Brain pericyte (primary cell): ENCODE data around the gene ZNF729.
"Not testable (repeated sequence)": the region's sequence is repeated elsewhere in the genome, so short reads cannot be mapped to it uniquely, and the experiment has no call there.

Experiments
- DNase-seq: peaks from one replicate; pipeline ENCODE4 v3.0.0-alpha.2; 2012; ENCODE audit warnings: low read depth, low spot score

ZNF729 gene

GRCh38 chr19:22286151-22286810 lies at the start of gene ZNF729:
Gene ZNF729 (plus strand): TSS chr19:22286441. CDS start chr19:22286526, 85 bp downstream.
- DNase-seq = no peak

DNA sequence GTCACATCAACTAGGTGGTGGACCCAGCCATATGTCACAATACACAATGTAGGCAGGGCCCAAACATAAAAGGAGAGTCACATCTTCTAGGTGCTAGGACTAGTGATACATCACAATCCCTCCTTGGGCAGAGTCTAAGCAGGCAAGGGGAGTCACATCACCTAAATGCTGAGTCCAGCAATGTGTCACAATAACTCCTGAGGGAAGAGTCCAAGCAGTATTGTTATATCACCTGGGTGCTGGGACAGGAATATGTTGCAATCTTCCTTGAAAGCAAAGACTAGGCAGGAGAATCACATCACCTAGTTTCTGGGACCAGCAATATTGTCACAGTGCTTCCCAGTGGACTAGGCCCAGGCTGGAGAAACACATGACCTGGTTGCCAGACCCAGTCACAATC lies 29.4 kb upstream of the ZNF729 start:
- DNase-seq = no peak

DNA sequence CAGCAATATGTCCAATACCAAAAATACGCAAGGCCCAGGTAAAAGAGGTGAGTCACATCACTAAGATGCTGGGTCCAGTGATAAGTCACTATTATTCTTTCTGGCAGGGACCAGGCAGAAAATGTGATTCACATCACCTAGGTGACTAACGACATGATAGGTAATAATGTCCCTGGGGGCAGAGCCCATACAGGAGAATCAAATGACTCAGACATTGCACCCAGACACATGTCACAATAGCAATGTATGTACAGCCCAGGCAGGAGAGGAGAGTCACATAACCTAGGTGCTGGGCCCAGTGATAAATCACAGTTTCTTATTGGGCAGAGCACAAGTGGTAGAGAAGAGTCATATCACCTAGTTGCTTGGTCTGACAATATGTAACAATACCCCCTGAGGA lies 28.9 kb upstream of the ZNF729 start:
- no peak for DNase-seq

DNA sequence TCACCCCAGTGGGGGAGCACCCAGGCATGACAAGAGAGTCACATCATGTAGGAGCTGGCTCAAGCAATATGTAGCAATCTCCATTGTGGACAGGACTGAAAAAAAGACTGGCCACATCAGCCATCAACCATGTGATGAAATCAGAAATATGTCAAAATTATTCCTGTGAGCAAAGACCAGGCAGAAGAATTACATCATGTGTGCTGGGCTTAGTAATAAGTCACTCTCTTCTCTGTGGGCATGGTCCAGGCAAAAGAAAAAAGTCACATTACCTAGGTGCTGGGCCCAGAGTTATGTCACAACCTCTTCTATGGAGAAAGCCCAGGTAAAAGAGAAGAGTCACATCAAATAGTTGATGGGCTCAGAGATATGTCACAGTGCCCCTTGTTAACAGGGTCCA lies 28.3 kb upstream of the ZNF729 start:
- DNase-seq = no peak

GRCh38 chr19:22260499-22260898 lies 25.7 kb upstream of the ZNF729 start:
- no peak for DNase-seq

- DNase-seq = no peak
Measured at GRCh38 chr19:22261596-22261995, 24.6 kb upstream of the ZNF729 start.

DNA sequence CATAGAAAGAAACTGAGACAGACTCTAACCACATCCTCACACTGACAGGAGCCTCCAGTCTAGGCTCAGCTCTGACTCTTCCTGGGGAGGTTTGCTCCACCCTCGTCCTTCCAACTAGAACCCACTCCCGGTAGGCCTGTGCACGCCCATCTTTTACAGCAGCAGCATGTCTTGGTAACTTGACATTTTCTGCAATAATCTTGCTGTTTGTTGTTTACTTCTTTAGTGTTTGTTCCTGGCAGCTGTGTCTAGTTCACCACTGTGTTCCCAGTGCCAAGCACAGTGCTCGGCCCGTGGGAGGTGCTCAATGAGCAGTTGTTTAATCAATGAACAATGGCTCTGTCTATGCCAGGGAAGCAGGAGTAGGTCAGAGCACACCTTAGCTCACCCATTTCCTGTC lies 23.1 kb upstream of the ZNF729 start:
- DNase-seq = no peak

- not testable (repeated sequence) for DNase-seq
Measured at GRCh38 chr19:22321554-22321953, 35.3 kb downstream of the ZNF729 start.

DNA sequence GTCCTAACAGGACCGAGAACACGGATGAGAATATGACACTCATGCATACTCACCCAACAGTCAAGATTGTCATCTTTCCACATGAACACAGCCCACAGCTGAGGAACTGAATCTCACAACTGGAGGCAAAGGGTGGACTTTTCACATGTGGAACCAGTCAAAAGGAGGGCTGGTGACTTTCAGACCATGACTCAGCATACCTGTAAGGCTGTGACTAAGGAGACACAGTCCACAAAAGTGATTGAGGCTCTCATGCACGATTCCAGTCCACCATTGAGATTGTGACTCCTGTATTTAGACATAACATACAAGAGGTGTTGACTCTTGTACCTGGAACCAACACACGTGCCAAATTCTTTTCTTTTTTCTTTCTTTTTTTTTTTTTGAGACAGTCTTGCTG lies 40.0 kb downstream of the ZNF729 start:
- no peak for DNase-seq

DNA sequence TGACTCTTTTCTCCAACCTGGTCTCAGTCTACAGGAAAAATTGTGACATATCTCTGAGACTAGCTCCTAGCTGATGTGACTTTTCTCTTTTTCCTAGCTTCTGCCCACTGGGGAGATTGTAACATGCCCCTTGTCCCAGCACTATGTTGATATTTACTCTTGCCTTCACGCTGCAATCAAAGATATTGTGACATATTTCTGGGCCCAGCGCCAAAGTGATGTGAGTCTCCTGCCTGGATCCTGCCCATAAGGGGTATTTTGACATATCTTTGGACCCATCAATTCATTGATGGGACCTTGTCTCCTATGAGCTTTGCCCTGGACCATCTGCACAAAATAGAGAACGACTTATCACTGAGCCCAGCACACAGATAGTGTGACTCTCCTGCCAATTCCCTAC lies 41.1 kb downstream of the ZNF729 start:
- DNase-seq = no peak

DNA sequence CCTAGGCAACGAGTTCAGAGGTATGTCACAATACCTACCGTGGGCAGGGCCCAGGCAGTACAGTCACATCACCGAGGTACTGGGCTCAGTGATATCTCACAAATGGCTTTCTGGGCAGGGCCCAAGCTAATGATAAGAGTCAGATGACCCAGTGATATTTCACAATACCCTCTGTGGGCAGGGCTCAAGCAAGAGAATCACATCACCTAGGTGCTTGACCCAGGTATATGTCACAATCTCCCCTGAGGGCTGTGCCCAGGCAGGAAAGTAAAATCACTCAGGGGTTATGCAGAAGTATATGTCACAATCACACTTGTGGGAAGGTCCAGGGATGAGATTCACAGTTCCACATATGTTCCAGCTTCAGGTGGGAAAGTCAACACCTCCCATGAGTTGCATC lies 45.3 kb downstream of the ZNF729 start:
- no peak for DNase-seq

DNA sequence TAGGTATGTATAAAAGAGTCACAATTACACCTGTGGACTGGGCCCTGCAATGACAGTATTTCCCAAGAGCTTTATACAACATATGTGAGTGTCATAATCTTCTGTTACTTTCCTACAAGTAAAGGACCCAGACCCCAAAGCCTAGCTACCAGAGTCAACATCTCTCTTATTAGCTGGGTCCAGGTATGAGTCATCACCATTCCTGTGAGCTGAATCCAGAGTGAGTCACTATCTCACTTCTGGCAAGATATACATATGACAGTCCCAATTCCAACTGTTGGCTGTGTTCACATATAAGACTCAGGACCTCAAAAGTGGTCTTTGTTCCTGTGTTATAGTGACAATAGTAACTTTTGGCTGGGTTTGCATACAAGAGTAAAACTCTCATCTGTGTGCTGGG lies 46.7 kb downstream of the ZNF729 start:
- DNase-seq = no peak

DNA sequence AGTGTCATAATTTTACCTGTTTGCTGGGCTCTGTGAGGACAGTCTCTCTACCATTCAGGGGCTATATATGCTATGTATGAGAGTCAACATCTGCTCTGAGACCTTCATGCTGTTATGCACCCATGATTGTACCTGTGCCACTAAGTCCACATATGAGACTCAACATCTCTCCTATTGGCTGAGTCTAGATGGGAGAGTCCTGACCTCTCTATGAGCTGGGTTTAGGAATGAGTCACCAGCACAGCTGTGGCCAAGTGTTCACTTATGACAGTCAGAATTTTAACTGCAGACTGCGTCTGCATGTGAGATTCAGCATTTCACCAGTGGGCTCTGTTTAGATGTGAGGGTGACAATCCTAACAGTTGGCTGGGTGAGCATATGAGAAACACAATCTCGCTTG lies 49.5 kb downstream of the ZNF729 start:
- no peak for DNase-seq

DNA sequence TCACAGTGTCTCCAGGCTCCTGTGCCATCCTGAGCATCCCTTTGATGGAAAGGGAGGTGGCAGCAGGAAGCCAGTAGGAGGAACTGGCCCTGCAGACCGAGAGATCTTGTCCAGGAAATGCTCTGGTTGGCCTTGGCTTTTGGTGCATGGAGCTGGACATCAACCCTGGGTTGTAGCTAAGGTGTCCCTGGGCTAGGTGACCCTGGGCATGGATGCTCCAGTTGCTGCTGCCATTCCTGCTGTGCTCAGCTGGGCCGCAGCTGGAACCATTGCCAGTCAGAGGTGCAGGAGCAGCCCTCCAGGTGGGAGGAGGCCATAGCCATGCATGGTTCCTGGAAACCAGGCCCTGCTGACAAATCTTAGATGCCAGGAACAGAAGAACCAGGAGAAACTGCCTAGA lies 68.4 kb downstream of the ZNF729 start:
- no peak for DNase-seq
